ENCODE measurements around the gene SPTLC3.

The SPTLC3 gene

DNA sequence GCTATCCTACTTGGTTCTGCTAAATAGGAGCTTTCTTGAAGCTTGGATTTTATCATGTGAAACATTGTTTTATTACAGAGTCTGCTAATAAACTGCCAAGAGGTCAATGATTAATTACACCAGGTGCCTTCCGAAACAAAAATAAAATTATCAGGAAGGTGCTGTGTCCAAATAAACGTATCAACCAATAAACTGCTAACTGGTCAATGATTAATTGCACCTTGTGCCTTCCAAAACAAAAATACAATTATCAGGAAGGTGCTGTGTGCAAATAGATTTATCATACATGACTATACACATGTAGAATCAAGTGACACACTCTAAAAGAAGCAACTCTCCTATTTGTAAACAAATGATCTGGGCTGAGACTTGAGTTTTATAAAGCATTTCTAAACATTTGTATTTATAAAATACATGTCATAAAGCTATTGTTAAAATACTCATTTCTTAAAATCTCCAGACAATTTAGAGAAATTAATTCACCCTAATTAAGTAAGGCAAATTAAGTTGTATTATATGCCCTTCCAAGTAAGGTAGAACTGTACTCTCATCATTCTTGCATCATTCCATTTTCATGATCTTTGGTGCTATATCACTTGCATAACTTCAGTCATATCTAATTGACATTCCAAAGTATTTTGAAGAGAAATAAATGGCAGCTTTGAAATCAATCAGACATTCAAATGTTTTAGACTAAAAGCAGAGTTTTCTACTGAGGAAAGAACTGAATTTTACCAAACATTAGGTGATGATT is 26.8 kb downstream of the SPTLC3 start:
- Histone ChIP-seq H3K9ac (ENCODE audit: low read length) (no peak overlapping the region), H3K27me3 (replicated peaks; ENCODE audit: control insufficient read depth, insufficient read depth, low read length) (no peaks in the 10 kb centered on the region), H3K9me3 (ENCODE audit: control insufficient read depth, low read length) (no peaks in the 10 kb centered on the region), H3K4me1 (ENCODE audit: control insufficient read depth, insufficient read depth, low read length) (peaks cover 2% of the 10 kb centered on the region), H3K4me3 (ENCODE audit: low read length) (no peak overlapping the region), H3K36me3 (ENCODE audit: control insufficient read depth, insufficient read depth, low read length, severe bottlenecking) (no peaks in the 10 kb centered on the region)
- no peak for DNase-seq (ENCODE audit: low read depth)

DNA sequence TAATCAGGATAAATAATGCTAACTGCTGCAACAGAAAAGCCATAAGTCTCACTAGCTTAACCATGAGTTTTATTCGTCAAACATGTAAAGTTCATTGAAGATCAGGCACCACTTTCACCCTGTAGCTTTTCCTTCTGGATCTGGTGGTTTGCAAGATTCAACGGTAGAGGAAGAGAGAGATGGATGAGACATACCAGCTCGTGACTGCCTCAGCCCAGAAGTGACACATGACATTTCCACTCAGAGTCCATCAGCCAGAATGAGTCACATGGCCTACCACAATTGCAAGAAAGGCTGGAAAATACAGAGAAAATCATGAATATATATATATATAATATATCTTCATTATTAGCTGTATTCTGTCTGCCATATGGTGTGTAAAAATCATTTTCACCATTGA is 29.0 kb downstream of the SPTLC3 start:
- Histone ChIP-seq H3K27me3 (replicated peaks; ENCODE audit: control insufficient read depth, insufficient read depth, low read length) (no peaks in the 10 kb centered on the region), H3K4me3 (ENCODE audit: low read length) (no peak overlapping the region), H3K9me3 (ENCODE audit: control insufficient read depth, low read length) (no peaks in the 10 kb centered on the region), H3K36me3 (ENCODE audit: control insufficient read depth, insufficient read depth, low read length, severe bottlenecking) (no peaks in the 10 kb centered on the region), H3K9ac (ENCODE audit: low read length) (no peak overlapping the region), H3K4me1 (ENCODE audit: control insufficient read depth, insufficient read depth, low read length) (peaks cover 12% of the 10 kb centered on the region)
- no peak for DNase-seq (ENCODE audit: low read depth)

DNA sequence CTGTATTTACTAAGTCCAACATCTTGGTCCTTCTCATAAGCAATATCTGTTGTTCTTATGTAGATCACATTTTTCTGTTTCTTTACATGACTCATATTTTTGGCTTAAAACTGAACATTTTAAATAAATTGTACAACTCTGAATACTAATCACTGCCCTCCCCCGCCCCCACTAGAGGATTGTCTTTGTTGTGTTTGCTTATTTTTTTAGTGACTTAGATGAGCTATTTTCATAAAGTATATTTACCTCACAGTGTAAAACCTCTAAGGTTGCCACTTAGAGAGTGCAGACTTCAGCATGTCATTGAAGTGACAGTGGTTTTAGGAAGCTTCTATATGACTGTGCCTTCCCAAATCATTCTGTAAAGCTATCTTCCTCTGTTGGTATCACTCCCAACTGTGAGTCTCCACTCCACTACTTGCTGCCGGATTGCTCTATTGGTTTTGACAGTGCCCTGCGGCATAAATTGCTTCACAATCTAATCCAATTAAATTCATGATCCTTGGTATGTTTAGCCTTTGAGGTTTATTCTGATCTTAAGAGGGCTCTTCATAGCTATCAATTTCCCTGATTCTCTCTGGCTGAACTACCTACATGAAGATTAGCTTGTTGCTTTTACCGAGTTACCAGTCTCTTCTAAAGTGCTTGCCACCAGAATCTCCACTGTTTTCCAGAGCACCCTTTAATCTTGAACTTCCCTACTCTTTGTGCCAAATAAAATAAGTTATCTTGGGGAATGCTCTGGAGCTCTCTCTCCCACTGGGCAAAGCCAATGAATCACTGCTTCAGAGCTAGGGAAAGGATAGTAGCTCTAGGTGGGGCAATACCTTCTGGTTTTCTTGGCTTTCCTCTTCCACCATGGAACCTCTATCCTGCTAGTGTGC is 33.0 kb downstream of the SPTLC3 start:
- Histone ChIP-seq H3K9me3 (ENCODE audit: control insufficient read depth, low read length) (no peaks in the 10 kb centered on the region), H3K4me3 (ENCODE audit: low read length) (no peak overlapping the region), H3K27me3 (replicated peaks; ENCODE audit: control insufficient read depth, insufficient read depth, low read length) (no peaks in the 10 kb centered on the region), H3K4me1 (ENCODE audit: control insufficient read depth, insufficient read depth, low read length) (peaks cover 12% of the 10 kb centered on the region), H3K9ac (ENCODE audit: low read length) (no peak overlapping the region), H3K36me3 (ENCODE audit: control insufficient read depth, insufficient read depth, low read length, severe bottlenecking) (no peaks in the 10 kb centered on the region)
- peak; percentile 58 for DNase-seq (ENCODE audit: low read depth)

DNA sequence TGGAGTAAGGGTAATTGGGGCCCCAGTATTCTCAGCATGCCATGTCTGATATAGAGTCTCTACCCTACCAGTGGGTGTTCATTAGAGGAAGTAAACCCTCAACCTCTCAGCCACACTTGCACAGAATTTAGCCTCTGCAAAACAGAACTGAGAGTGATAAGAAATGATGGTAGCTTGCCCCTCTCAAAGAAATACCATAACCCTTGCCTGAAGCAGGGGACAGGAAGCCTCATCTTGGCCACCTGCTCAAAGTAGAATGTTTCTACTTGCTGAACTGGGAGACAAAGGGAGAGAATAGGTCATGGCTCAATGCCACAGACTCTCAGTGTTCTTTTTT is 33.7 kb downstream of the SPTLC3 start:
- no peaks in the 10 kb centered on the region for H3K9me3 ChIP-seq (ENCODE audit: control insufficient read depth, low read length)
- H3K9ac ChIP-seq (ENCODE audit: low read length), result no peak overlapping the region
- H3K36me3 ChIP-seq (ENCODE audit: control insufficient read depth, insufficient read depth, low read length, severe bottlenecking), result no peaks in the 10 kb centered on the region
- peaks cover 12% of the 10 kb centered on the region for H3K4me1 ChIP-seq (ENCODE audit: control insufficient read depth, insufficient read depth, low read length)
- H3K4me3 ChIP-seq (ENCODE audit: low read length), result no peak overlapping the region
- no peaks in the 10 kb centered on the region for H3K27me3 ChIP-seq (replicated peaks; ENCODE audit: control insufficient read depth, insufficient read depth, low read length)
- no peak for DNase-seq (ENCODE audit: low read depth)

GRCh38 chr20:13046409-13046808 is 37.6 kb downstream of the SPTLC3 start:
- Histone ChIP-seq H3K9me3 (ENCODE audit: control insufficient read depth, low read length) (no peaks in the 10 kb centered on the region), H3K4me3 (ENCODE audit: low read length) (no peak overlapping the region), H3K36me3 (ENCODE audit: control insufficient read depth, insufficient read depth, low read length, severe bottlenecking) (no peaks in the 10 kb centered on the region), H3K4me1 (ENCODE audit: control insufficient read depth, insufficient read depth, low read length) (peaks cover 12% of the 10 kb centered on the region), H3K9ac (ENCODE audit: low read length) (no peak overlapping the region), H3K27me3 (replicated peaks; ENCODE audit: control insufficient read depth, insufficient read depth, low read length) (no peaks in the 10 kb centered on the region)
- no peak for DNase-seq (ENCODE audit: low read depth)

DNA sequence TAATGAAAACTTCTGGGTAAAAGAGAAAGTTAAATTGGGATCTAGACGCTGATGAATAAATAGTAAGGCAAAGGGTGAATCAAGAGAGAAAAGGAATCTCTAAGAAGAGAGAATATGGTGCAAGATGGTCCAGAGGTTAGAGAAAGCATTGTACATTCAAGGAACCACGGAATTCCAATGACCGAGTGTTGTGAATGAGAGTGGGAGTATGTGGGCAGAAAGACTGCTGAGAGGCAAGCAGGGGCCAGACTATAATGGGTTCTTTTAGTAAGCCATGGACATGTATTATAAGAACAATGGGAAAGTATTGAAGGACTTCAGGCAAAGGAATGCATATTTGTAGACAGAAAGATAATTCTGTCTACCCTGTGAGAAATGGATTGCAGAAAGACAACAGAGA is 45.2 kb downstream of the SPTLC3 start:
- no peaks in the 10 kb centered on the region for H3K9me3 ChIP-seq (ENCODE audit: control insufficient read depth, low read length)
- DNase-seq (ENCODE audit: low read depth), result no peak
- H3K27me3 ChIP-seq (replicated peaks; ENCODE audit: control insufficient read depth, insufficient read depth, low read length), result no peaks in the 10 kb centered on the region
- H3K4me1 ChIP-seq (ENCODE audit: control insufficient read depth, insufficient read depth, low read length), result no peaks in the 10 kb centered on the region
- no peak overlapping the region for H3K4me3 ChIP-seq (ENCODE audit: low read length)
- H3K36me3 ChIP-seq (ENCODE audit: control insufficient read depth, insufficient read depth, low read length, severe bottlenecking), result no peaks in the 10 kb centered on the region
- no peak overlapping the region for H3K9ac ChIP-seq (ENCODE audit: low read length)

DNA sequence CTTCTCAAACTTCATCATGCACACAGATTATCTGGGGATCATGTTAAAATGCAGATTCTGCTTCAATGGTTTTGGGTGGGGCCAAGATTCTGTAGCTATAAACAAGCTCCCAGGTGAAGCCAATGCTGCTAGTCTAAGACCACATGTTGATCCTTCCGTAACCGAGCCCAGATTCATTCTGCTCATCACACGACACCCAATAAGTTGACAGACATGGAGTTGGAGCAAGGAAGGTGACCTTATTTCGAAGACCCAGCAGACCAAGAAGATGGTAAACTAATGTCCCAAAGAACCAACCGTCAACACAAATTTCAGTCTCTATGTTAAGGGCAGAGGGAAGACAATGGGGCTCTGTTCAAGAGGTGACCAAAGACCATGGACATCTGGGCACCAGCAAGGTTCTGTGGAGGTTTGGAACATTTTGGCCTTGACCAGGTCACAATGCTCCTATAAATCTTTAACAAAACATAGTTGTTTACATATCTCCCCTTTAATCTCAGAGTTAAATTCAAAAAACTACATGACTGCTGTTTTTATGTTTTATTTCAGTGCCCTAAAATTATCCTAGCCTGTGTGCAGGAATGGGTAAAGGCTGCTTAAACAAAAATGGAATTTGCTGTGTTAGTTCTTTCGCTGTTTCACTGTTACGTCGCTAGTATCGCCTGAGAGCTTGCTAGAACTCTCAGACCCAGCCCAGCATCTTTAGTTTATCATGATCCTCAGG is 50.1 kb downstream of the SPTLC3 start:
- Histone ChIP-seq H3K36me3 (ENCODE audit: control insufficient read depth, insufficient read depth, low read length, severe bottlenecking) (no peaks in the 10 kb centered on the region), H3K9ac (ENCODE audit: low read length) (no peak overlapping the region), H3K27me3 (replicated peaks; ENCODE audit: control insufficient read depth, insufficient read depth, low read length) (no peaks in the 10 kb centered on the region), H3K4me1 (ENCODE audit: control insufficient read depth, insufficient read depth, low read length) (no peaks in the 10 kb centered on the region), H3K4me3 (ENCODE audit: low read length) (no peak overlapping the region), H3K9me3 (ENCODE audit: control insufficient read depth, low read length) (no peaks in the 10 kb centered on the region)
- no peak for DNase-seq (ENCODE audit: low read depth)

GRCh38 chr20:13059398-13060136 is 50.8 kb downstream of the SPTLC3 start:
- H3K9me3 ChIP-seq (ENCODE audit: control insufficient read depth, low read length), result no peaks in the 10 kb centered on the region
- no peak overlapping the region for H3K4me3 ChIP-seq (ENCODE audit: low read length)
- no peak overlapping the region for H3K9ac ChIP-seq (ENCODE audit: low read length)
- no peak for DNase-seq (ENCODE audit: low read depth)
- H3K27me3 ChIP-seq (replicated peaks; ENCODE audit: control insufficient read depth, insufficient read depth, low read length), result no peaks in the 10 kb centered on the region
- no peaks in the 10 kb centered on the region for H3K36me3 ChIP-seq (ENCODE audit: control insufficient read depth, insufficient read depth, low read length, severe bottlenecking)
- no peaks in the 10 kb centered on the region for H3K4me1 ChIP-seq (ENCODE audit: control insufficient read depth, insufficient read depth, low read length)

- H3K9me3 ChIP-seq (ENCODE audit: control insufficient read depth, low read length), result no peaks in the 10 kb centered on the region
- H3K36me3 ChIP-seq (ENCODE audit: control insufficient read depth, insufficient read depth, low read length, severe bottlenecking), result no peaks in the 10 kb centered on the region
- no peaks in the 10 kb centered on the region for H3K4me1 ChIP-seq (ENCODE audit: control insufficient read depth, insufficient read depth, low read length)
- H3K9ac ChIP-seq (ENCODE audit: low read length), result no peak overlapping the region
- no peak overlapping the region for H3K4me3 ChIP-seq (ENCODE audit: low read length)
- no peak for DNase-seq (ENCODE audit: low read depth)
- no peaks in the 10 kb centered on the region for H3K27me3 ChIP-seq (replicated peaks; ENCODE audit: control insufficient read depth, insufficient read depth, low read length)
Measured at GRCh38 chr20:13060327-13060726, 51.6 kb downstream of the SPTLC3 start.

DNA sequence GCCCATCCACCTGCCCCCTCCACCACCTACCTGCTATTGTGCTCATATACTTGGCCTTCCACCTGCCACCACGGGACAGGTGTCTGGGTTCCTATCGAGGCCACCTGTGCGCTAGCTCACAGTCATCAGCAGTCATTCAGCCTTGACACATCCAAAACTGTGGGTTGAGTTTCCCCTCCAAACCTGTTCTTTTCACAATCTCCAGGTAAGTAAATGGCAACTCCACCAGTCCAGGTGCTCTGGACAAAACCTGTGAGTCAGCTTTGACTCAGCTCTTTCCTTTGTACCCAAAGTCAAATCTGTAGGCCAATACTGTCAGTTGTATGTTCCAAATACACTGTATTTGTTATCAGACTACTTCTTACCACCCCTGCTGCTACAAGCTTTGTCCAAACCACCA is 52.6 kb downstream of the SPTLC3 start:
- H3K27me3 ChIP-seq (replicated peaks; ENCODE audit: control insufficient read depth, insufficient read depth, low read length), result no peaks in the 10 kb centered on the region
- DNase-seq (ENCODE audit: low read depth), result no peak
- H3K9ac ChIP-seq (ENCODE audit: low read length), result no peak overlapping the region

DNA sequence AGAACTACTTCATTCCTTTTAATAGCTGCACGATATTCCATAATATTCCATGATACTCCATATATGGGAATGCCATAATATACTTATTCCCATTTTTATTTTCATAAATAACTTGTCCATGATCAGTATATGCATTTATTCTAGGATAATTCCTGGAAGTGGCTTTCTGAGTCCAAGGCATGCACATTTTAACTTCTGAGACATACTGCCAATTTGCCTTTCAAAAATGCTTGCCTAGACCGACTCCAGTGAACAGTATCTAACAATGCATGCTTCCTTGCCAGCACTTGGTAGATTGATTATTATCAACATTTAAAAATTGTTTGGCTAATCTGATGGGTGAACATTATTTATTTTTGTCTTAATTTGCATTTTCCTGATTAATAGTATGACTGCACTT is 54.0 kb downstream of the SPTLC3 start:
- DNase-seq (ENCODE audit: low read depth), result no peak
- H3K4me1 ChIP-seq (ENCODE audit: control insufficient read depth, insufficient read depth, low read length), result no peaks in the 10 kb centered on the region
- H3K36me3 ChIP-seq (ENCODE audit: control insufficient read depth, insufficient read depth, low read length, severe bottlenecking), result no peaks in the 10 kb centered on the region
- no peak overlapping the region for H3K9ac ChIP-seq (ENCODE audit: low read length)
- peaks cover 7% of the 10 kb centered on the region for H3K9me3 ChIP-seq (ENCODE audit: control insufficient read depth, low read length)
- no peaks in the 10 kb centered on the region for H3K27me3 ChIP-seq (replicated peaks; ENCODE audit: control insufficient read depth, insufficient read depth, low read length)
- H3K4me3 ChIP-seq (ENCODE audit: low read length), result no peak overlapping the region

More for the DNA sequence above, 52.6 kb downstream of the SPTLC3 start:
- no peak overlapping the region for H3K4me3 ChIP-seq (ENCODE audit: low read length)
- H3K9me3 ChIP-seq (ENCODE audit: control insufficient read depth, low read length), result peaks cover 5% of the 10 kb centered on the region
- no peaks in the 10 kb centered on the region for H3K4me1 ChIP-seq (ENCODE audit: control insufficient read depth, insufficient read depth, low read length)
- no peaks in the 10 kb centered on the region for H3K36me3 ChIP-seq (ENCODE audit: control insufficient read depth, insufficient read depth, low read length, severe bottlenecking)

Measured in adipocyte (in vitro differentiated cells).